ENCODE measurements around the gene HAGH.

HAGH gene

GRCh38 chr16:1763521-1764511 is 62.8 kb downstream of the HAGH start:
- Histone ChIP-seq H3K36me3 (ENCODE audit: control insufficient read depth, insufficient read depth, low read length) (no peaks in the 10 kb centered on the region), H3K79me2 (no peaks in the 10 kb centered on the region), H3K27ac (no peak overlapping the region), H3K9me3 (ENCODE audit: control insufficient read depth, low read length) (no peaks in the 10 kb centered on the region), H2AFZ (no peak overlapping the region), H3K4me3 (ENCODE audit: low read depth, low read length) (no peak overlapping the region), H3K9ac (no peak overlapping the region), H3K27me3 (ENCODE audit: control insufficient read depth, insufficient read depth, low read length) (no peaks in the 10 kb centered on the region), H3K4me1 (no peaks in the 10 kb centered on the region), H3K4me2 (ENCODE audit: low read length) (no peak overlapping the region)
- no peak for TF ChIP-seq CTCF (IDR thresholded peaks at IDR 0.05)

DNA sequence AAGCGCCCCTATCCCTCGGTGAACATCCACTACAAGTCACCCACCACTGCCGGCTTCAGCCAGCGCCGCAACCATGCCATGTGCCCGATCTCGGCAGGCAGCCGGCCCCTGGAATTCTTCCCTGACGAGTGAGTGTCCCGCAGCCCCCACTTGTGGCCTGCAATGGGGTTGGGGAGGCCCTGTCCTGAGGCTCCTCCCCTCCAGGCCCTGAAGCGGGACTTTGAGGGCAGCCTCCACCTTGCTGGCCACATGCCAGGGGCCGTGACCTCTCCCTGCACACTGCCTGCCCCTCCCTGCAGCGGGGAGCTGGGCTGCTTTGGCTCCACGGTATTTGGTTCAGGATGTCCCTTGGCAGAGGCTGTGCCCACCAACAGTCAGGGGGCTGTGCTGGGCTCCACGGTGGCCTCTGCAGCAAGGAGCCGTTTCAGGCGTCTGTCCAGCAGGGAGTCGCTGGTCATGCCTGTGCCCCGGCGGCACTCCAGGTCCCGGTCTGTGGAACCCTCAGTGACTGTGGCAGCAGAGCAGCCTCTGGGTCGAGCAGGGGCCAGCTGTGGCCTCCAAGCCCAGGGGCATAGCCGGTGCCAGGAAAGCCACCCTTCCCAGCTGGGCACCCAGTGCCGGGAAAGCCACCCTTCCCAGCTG is 63.6 kb downstream of the HAGH start:
- H3K9ac ChIP-seq, result no peak overlapping the region
- H3K4me2 ChIP-seq (ENCODE audit: low read length), result no peak overlapping the region
- no peak overlapping the region for H2AFZ ChIP-seq
- H3K27ac ChIP-seq, result no peak overlapping the region
- H3K9me3 ChIP-seq (ENCODE audit: control insufficient read depth, low read length), result no peaks in the 10 kb centered on the region
- no peaks in the 10 kb centered on the region for H3K27me3 ChIP-seq (ENCODE audit: control insufficient read depth, insufficient read depth, low read length)
- no peaks in the 10 kb centered on the region for H3K4me1 ChIP-seq
- no peak for TF ChIP-seq CTCF (IDR thresholded peaks at IDR 0.05)
- H3K36me3 ChIP-seq (ENCODE audit: control insufficient read depth, insufficient read depth, low read length), result no peaks in the 10 kb centered on the region
- no peaks in the 10 kb centered on the region for H3K79me2 ChIP-seq
- H3K4me3 ChIP-seq (ENCODE audit: low read depth, low read length), result no peak overlapping the region

GRCh38 chr16:1762196-1762878 is 64.3 kb downstream of the HAGH start:
- Histone ChIP-seq H3K27me3 (ENCODE audit: control insufficient read depth, insufficient read depth, low read length) (no peaks in the 10 kb centered on the region), H3K9ac (no peak overlapping the region), H3K4me2 (ENCODE audit: low read length) (no peak overlapping the region), H3K4me1 (no peaks in the 10 kb centered on the region), H3K27ac (no peak overlapping the region), H3K9me3 (ENCODE audit: control insufficient read depth, low read length) (no peaks in the 10 kb centered on the region), H3K36me3 (ENCODE audit: control insufficient read depth, insufficient read depth, low read length) (no peaks in the 10 kb centered on the region), H3K79me2 (no peaks in the 10 kb centered on the region), H3K4me3 (ENCODE audit: low read depth, low read length) (no peak overlapping the region), H2AFZ (no peak overlapping the region)
- no peak for TF ChIP-seq CTCF (IDR thresholded peaks at IDR 0.05)

GRCh38 chr16:1761751-1762150 is 64.9 kb downstream of the HAGH start:
- no peak overlapping the region for H3K4me3 ChIP-seq (ENCODE audit: low read depth, low read length)
- no peak overlapping the region for H3K4me2 ChIP-seq (ENCODE audit: low read length)
- no peaks in the 10 kb centered on the region for H3K79me2 ChIP-seq
- H3K4me1 ChIP-seq, result no peaks in the 10 kb centered on the region
- H3K9ac ChIP-seq, result no peak overlapping the region
- H3K27ac ChIP-seq, result no peak overlapping the region
- H2AFZ ChIP-seq, result no peak overlapping the region
- no peaks in the 10 kb centered on the region for H3K9me3 ChIP-seq (ENCODE audit: control insufficient read depth, low read length)
- no peak for TF ChIP-seq CTCF (IDR thresholded peaks at IDR 0.05)
- H3K27me3 ChIP-seq (ENCODE audit: control insufficient read depth, insufficient read depth, low read length), result no peaks in the 10 kb centered on the region
- no peaks in the 10 kb centered on the region for H3K36me3 ChIP-seq (ENCODE audit: control insufficient read depth, insufficient read depth, low read length)
